H9 (cell line): ENCODE data around the gene PLIN4. TPM values are rescaled to one million over a fixed set of nuclear protein-coding genes. Genes with fewer than 3 reads are reported as not detected.

Experiments
- DNase-seq: peaks from one replicate; pipeline ENCODE4 v3.0.0-alpha.2; 2017
- H2AFZ ChIP-seq: one replicate; pipeline ENCODE4 v1.6.1; 2013; ENCODE audit warnings: mild to moderate bottlenecking, low read length, control low read depth, moderate library complexity
- H2AK5ac ChIP-seq: 2 replicates; pipeline ENCODE4 v1.6.1; 2013; ENCODE audit warnings: low read length, control low read depth, mixed read lengths; ENCODE audit not compliant: insufficient read length
- H2BK120ac ChIP-seq: one replicate; pipeline ENCODE4 v1.6.1; 2013; ENCODE audit warnings: low read depth, mild to moderate bottlenecking, low read length, control low read depth, inconsistent platforms; ENCODE audit not compliant: poor library complexity, severe bottlenecking
- H2BK12ac ChIP-seq: 2 replicates; pipeline ENCODE4 v1.6.1; 2013; ENCODE audit warnings: low read length, control low read depth, mixed read lengths, low read depth; ENCODE audit not compliant: insufficient read length
- H2BK15ac ChIP-seq: 2 replicates; pipeline ENCODE4 v1.6.1; 2013; ENCODE audit warnings: low read depth, low read length, control low read depth
- H2BK20ac ChIP-seq: one replicate; pipeline ENCODE4 v1.6.1; 2013; ENCODE audit warnings: low read depth, mild to moderate bottlenecking, low read length, control low read depth, inconsistent platforms; ENCODE audit not compliant: poor library complexity, severe bottlenecking
- H2BK5ac ChIP-seq: 2 replicates; pipeline ENCODE4 v1.6.1; 2013; ENCODE audit warnings: low read length, control low read depth, mixed read lengths; ENCODE audit not compliant: insufficient read length
- H3K14ac ChIP-seq: 2 replicates; pipeline ENCODE4 v1.6.1; 2013; ENCODE audit warnings: low read length, control low read depth; ENCODE audit not compliant: insufficient read depth
- H3K18ac ChIP-seq: 2 replicates; pipeline ENCODE4 v1.6.1; 2013; ENCODE audit warnings: low read depth, mild to moderate bottlenecking, mixed read lengths, low read length, control low read depth; ENCODE audit not compliant: insufficient read length
- H3K23ac ChIP-seq: 2 replicates; pipeline ENCODE4 v1.6.1; 2013; ENCODE audit warnings: low read length, control low read depth, mixed read lengths, low read depth; ENCODE audit not compliant: insufficient read length
- H3K23me2 ChIP-seq: 2 replicates; pipeline ENCODE4 v1.6.1; 2013; ENCODE audit warnings: low read depth, mild to moderate bottlenecking, mixed read lengths, low read length, control low read depth; ENCODE audit not compliant: insufficient read length, poor library complexity, severe bottlenecking
- H3K27ac ChIP-seq: 2 replicates; pipeline ENCODE4 v1.5.1; 2013; ENCODE audit warnings: low read length, control low read depth, mixed read lengths, low read depth; ENCODE audit not compliant: insufficient read length
- H3K27me3 ChIP-seq: 2 replicates; pipeline ENCODE4 v1.6.1; 2013; ENCODE audit warnings: low read length, control low read depth, inconsistent platforms; ENCODE audit not compliant: insufficient read depth
- H3K4ac ChIP-seq: 2 replicates; pipeline ENCODE4 v1.6.1; 2013; ENCODE audit warnings: low read depth, mild to moderate bottlenecking, control low read depth, inconsistent platforms, low read length, moderate library complexity
- H3K4me1 ChIP-seq: 2 replicates; pipeline ENCODE4 v1.6.1; 2013; ENCODE audit warnings: low read length, control low read depth, inconsistent platforms; ENCODE audit not compliant: insufficient read depth
- H3K4me2 ChIP-seq: 2 replicates; pipeline ENCODE4 v1.6.1; 2013; ENCODE audit warnings: low read length, control low read depth, mixed read lengths; ENCODE audit not compliant: insufficient read length, insufficient read depth
- H3K56ac ChIP-seq: 2 replicates; pipeline ENCODE4 v1.6.1; 2013; ENCODE audit warnings: low read depth, mild to moderate bottlenecking, mixed read lengths, low read length, control low read depth; ENCODE audit not compliant: insufficient read length
- H3K79me1 ChIP-seq: 2 replicates; pipeline ENCODE4 v1.6.1; 2013; ENCODE audit warnings: low read depth, mild to moderate bottlenecking, moderate library complexity, low read length, control low read depth, inconsistent platforms; ENCODE audit not compliant: insufficient read depth, poor library complexity, severe bottlenecking
- H3K79me2 ChIP-seq: 2 replicates; pipeline ENCODE4 v1.6.1; 2013; ENCODE audit warnings: low read length, control low read depth, inconsistent platforms; ENCODE audit not compliant: insufficient read depth
- H3K9ac ChIP-seq: 2 replicates; pipeline ENCODE4 v1.6.1; 2013; ENCODE audit warnings: low read length, control low read depth, mixed read lengths; ENCODE audit not compliant: insufficient read length; ENCODE audit errors: extremely low read depth
- H3K9me3 ChIP-seq: one replicate; pipeline ENCODE4 v1.6.1; 2013; ENCODE audit warnings: low read depth, low read length, inconsistent platforms; ENCODE audit not compliant: control insufficient read depth
- H3T11ph ChIP-seq: one replicate; pipeline ENCODE4 v1.6.1; 2013; ENCODE audit warnings: mild to moderate bottlenecking, low read length, control low read depth, inconsistent platforms
- H4K20me1 ChIP-seq: one replicate; pipeline ENCODE4 v1.6.1; 2013; ENCODE audit not compliant: control insufficient read depth, insufficient read length, insufficient read depth
- H4K5ac ChIP-seq: 2 replicates; pipeline ENCODE4 v1.6.1; 2013; ENCODE audit warnings: low read depth, mild to moderate bottlenecking, mixed read lengths, low read length, control low read depth; ENCODE audit not compliant: insufficient read length
- H4K8ac ChIP-seq: replicated peaks from 2 replicates; pipeline ENCODE4 v1.6.1; 2013; ENCODE audit warnings: low read length, control low read depth, mixed read lengths, low read depth; ENCODE audit not compliant: insufficient read length
- H4K91ac ChIP-seq: 2 replicates; pipeline ENCODE4 v1.6.1; 2013; ENCODE audit warnings: low read depth, mild to moderate bottlenecking, moderate library complexity, mixed read lengths, low read length, control low read depth; ENCODE audit not compliant: insufficient read length
- H3K27ac Mint-ChIP-seq, 3 experiments: 2 replicates in 2 of 3; 3 replicates in 1 of 3; pipeline ENCODE4 v1.8.0; 2020 to 2021; ENCODE audit warnings: mixed read lengths in 3 of 3, mild to moderate bottlenecking in 1 of 3, moderate library complexity in 1 of 3
- H3K27me3 Mint-ChIP-seq: 2 replicates; pipeline ENCODE4 v1.8.0; 2021; ENCODE audit warnings: low read depth, mild to moderate bottlenecking, moderate library complexity, mixed read lengths
- H3K36me3 Mint-ChIP-seq, 3 experiments: 2 replicates in 2 of 3; 3 replicates in 1 of 3; pipeline ENCODE4 v1.8.0; 2020 to 2021; ENCODE audit warnings: low read depth in 3 of 3, mixed read lengths in 3 of 3; ENCODE audit not compliant: insufficient read depth in 1 of 3
- H3K4me1 Mint-ChIP-seq, 2 experiments: 2 replicates each; pipeline ENCODE4 v1.8.0; 2020; ENCODE audit warnings: mixed read lengths in 2 of 2
- H3K4me3 Mint-ChIP-seq, 2 experiments: 2 replicates in 1 of 2; 3 replicates in 1 of 2; pipeline ENCODE4 v1.8.0; 2020 to 2021; ENCODE audit warnings: mild to moderate bottlenecking in 2 of 2, mixed read lengths in 2 of 2, moderate library complexity in 1 of 2
- H3K9me3 Mint-ChIP-seq, 2 experiments: 2 replicates in 1 of 2; 3 replicates in 1 of 2; pipeline ENCODE4 v1.8.0; 2020; ENCODE audit warnings: mild to moderate bottlenecking in 2 of 2, mixed read lengths in 2 of 2, moderate library complexity in 1 of 2
- CTCF ChIP-seq: fragments of 200-600 bp; sonication (generic); conservative IDR thresholded peaks from 3 replicates; pipeline ENCODE4 v1.8.0; 2021; ENCODE audit warnings: antibody characterized with exemption, mild to moderate bottlenecking
- WGBS: extraction: QIAGEN DNeasy Blood & Tissue Kit; methylation state at CpG from one replicate; pipeline ENCODE4 v1.1.7; 2013; ENCODE audit warnings: missing lambda C conversion rate, low lambda C conversion rate, mixed read lengths; ENCODE audit not compliant: insufficient read length; ENCODE audit errors: extremely low coverage; 5-methylcytosine and 5-hydroxymethylcytosine counted together
- total RNA-seq: library from RNA; stranded (reverse); gene quantifications from 2 replicates; pipeline ENCODE4 v1.2.1, GENCODE V29; 2021

Gene PLIN4
- total RNA-seq, 1 experiment from 2014 or later: 1.1 TPM

- H3K79me1 ChIP-seq: no peaks in the 10 kb centered on the region
- no peak overlapping the region for H2BK20ac ChIP-seq
- H2BK120ac ChIP-seq: no peak overlapping the region
- no peak for DNase-seq
- no peak overlapping the region for H2AK5ac ChIP-seq
- Mint-ChIP-seq H3K9me3 (no peaks in the 10 kb centered on the region), H3K27me3 (peaks cover 79% of the 10 kb centered on the region), H3K4me1 (0 out of 4 replicates have a peak, but pooled peaks cover 0 to 2% of the 10 kb centered on the region in 2 experiments), H3K27ac (no peak overlapping the region), H3K4me3 (no peak overlapping the region), H3K36me3 (no peaks in the 10 kb centered on the region)
- no peaks in the 10 kb centered on the region for H3K9me3 ChIP-seq
- peaks cover 2% of the 10 kb centered on the region for H3K23me2 ChIP-seq
- no peak overlapping the region; the same call in 1 of the 2 replicates for H3K14ac ChIP-seq
- H2BK15ac ChIP-seq: no peak overlapping the region
- H3K4me1 ChIP-seq: no peaks in the 10 kb centered on the region
- H3K23ac ChIP-seq: no peak overlapping the region
- no peaks in the 10 kb centered on the region for H4K20me1 ChIP-seq
- H3K79me2 ChIP-seq: no peaks in the 10 kb centered on the region
- H4K5ac ChIP-seq: no peak overlapping the region
- H3T11ph ChIP-seq: no peak overlapping the region
- peaks cover 3% of the 10 kb centered on the region; the same call in 1 of the 2 replicates for H3K27me3 ChIP-seq
- no peak overlapping the region for H3K18ac ChIP-seq
- no peak overlapping the region for H2AFZ ChIP-seq
- no peak overlapping the region for H3K56ac ChIP-seq
- H3K4ac ChIP-seq: no peak overlapping the region
- H3K4me2 ChIP-seq: no peak overlapping the region
- H3K9ac ChIP-seq: no peak overlapping the region
- H2BK12ac ChIP-seq: no peak overlapping the region
- no peak overlapping the region for H2BK5ac ChIP-seq
- no peak overlapping the region for H4K8ac ChIP-seq
- no peak overlapping the region for H3K27ac ChIP-seq
- H4K91ac ChIP-seq: no peak overlapping the region
- no peak for TF ChIP-seq CTCF
- WGBS: no CpG with 5 or more reads among the region's 17 CpGs
These were observed 5.0 kb downstream of the PLIN4 start for GRCh38 chr19:4513248-4513647.
